GM12872 (cell line): ENCODE results near the gene PDE4B.

Experiments
- CTCF ChIP-seq: IDR thresholded peaks from 3 replicates; pipeline ENCODE4 v1.5.1; 2011; ENCODE audit warnings: low read depth, mild to moderate bottlenecking, low read length, moderate library complexity; ENCODE audit not compliant: insufficient read depth

PDE4B gene

GRCh38 chr1:66085600-66085999 lies 292.9 kb downstream of the PDE4B start:
- no peak for TF ChIP-seq CTCF

DNA sequence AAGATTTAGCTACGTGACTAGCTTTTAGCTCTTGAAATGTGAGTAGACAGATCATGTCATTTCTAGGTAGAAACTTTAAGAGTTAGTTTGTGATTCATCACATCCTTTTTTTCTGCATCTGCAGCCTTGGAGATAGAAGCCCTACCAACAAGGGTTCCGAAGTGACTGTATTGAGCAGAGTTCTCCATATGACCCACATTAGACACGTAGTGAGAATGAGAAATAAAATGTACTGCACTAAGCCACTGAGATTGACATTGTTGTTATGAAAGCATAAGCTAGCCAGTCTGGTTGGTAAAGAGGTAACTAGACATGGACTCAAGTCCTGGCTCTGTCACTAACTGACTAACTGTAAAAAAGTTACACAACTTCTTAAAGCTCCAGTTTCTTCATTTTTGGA lies 296.1 kb downstream of the PDE4B start:
- no peak for TF ChIP-seq CTCF

DNA sequence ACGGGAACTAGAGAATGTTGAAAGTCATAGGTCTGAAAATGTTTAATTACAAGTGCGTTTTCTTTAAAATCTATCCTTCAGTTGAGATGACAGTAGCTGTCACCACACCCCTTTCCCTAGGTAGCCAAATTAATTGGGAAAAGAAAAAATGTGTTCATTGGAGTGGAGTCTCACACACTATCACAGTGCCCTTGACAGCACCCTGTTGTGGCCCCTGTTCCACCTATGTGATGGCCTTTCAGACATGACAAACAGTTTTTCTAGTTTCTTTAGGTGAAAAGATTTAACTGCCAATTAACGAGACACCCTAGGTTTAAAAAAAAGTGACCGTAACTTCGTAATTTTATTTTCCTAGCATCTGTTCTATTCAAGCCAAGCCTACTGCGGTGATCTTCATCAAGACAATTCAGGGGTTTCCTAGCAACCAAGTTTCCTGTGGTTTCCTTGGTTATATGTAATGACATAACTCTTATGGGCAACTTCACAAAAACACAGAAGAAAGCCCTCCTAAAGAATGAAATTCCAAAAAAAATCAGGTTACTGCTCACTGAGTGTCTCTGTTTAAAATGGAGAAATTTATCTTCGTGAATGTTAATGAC lies 298.3 kb downstream of the PDE4B start:
- TF ChIP-seq CTCF, result no peak

- no peak for TF ChIP-seq CTCF
Observed at GRCh38 chr1:66095190-66095589, 302.5 kb downstream of the PDE4B start.

DNA sequence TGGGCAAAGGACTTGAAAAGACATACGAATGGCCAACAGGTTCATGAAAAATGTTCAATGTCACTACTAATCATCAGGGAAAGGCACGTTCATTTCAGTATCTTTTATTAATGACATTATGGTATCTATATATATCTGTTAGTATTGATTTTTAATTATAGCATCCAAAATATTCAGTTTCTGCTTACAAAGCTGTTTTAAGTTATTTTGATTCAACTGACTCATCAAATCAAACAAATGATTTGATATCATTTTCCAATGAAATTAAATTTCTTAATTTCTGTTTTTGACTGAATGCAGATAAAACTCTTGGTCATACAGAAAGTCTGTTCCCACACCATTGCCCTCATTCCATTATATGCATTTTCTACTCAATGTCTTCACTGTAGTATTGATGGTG lies 315.9 kb downstream of the PDE4B start:
- no peak for TF ChIP-seq CTCF

- TF ChIP-seq CTCF, result no peak
Observed at GRCh38 chr1:66112744-66113400, 320.2 kb downstream of the PDE4B start.

- no peak for TF ChIP-seq CTCF
Observed at GRCh38 chr1:66119148-66119547, 326.5 kb downstream of the PDE4B start.
